WTC11 (cell line): ENCODE results near the gene RXRB. TPM values are rescaled to one million over a fixed set of nuclear protein-coding genes. Genes with fewer than 3 reads are reported as not detected.

ENCODE experiments used
- ATAC-seq: fragments of 200-7000 bp; cut with Tn5 transposase; 2 replicates; pipeline ENCODE4 v1.10.0; 2021; ENCODE audit warnings: mild to moderate bottlenecking, moderate library complexity
- CTCF ChIA-PET: fragments of 300-600 bp; sonication (Branson Sonifier 250); formaldehyde crosslinking; loops from one replicate; lab custom pipeline; 2021; ENCODE audit warnings: antibody characterized with exemption; lab: Charles Lee
- POLR2A ChIA-PET: fragments of 350-600 bp; sonication (Branson Sonifier 250); formaldehyde crosslinking; loops from one replicate; lab custom pipeline; 2021; ENCODE audit warnings: antibody characterized with exemption; lab: Charles Lee
- DNase-seq: peaks from one replicate; pipeline ENCODE4 v3.0.0; 2021; ENCODE audit warnings: low spot score
- H3K27ac Mint-ChIP-seq: 2 replicates; pipeline ENCODE4 v1.8.0; 2021; ENCODE audit warnings: mixed read lengths
- H3K27me3 Mint-ChIP-seq: 2 replicates; pipeline ENCODE4 v1.8.0; 2021; ENCODE audit warnings: low read depth, mild to moderate bottlenecking, moderate library complexity, mixed read lengths
- H3K36me3 Mint-ChIP-seq: 2 replicates; pipeline ENCODE4 v1.8.0; 2021; ENCODE audit warnings: mixed read lengths
- H3K4me1 Mint-ChIP-seq: 2 replicates; pipeline ENCODE4 v1.8.0; 2022; ENCODE audit warnings: mixed read lengths
- H3K4me3 Mint-ChIP-seq: 2 replicates; pipeline ENCODE4 v1.8.0; 2021; ENCODE audit warnings: mild to moderate bottlenecking, moderate library complexity, mixed read lengths
- H3K9me3 Mint-ChIP-seq: 2 replicates; pipeline ENCODE4 v1.8.0; 2021; ENCODE audit warnings: mixed read lengths
- ATF1 ChIP-seq: sonication (generic); formaldehyde crosslinking; IDR thresholded peaks from 2 replicates; pipeline ENCODE4 v1.8.1; 2023; ENCODE audit warnings: mild to moderate bottlenecking, moderate library complexity, missing genetic modification reagents
- ESRRA ChIP-seq: sonication (generic); formaldehyde crosslinking; IDR thresholded peaks from 2 replicates; pipeline ENCODE4 v1.8.1; 2022; ENCODE audit warnings: mild to moderate bottlenecking, missing genetic modification reagents, borderline replicate concordance
- JAZF1 ChIP-seq: fragments of 250-450 bp; sonication (Bioruptor Pico); IDR thresholded peaks from 2 replicates; pipeline ENCODE4 v1.9.0; 2021; ENCODE audit warnings: moderate library complexity, mild to moderate bottlenecking, inconsistent platforms
- NFATC4 ChIP-seq: fragments of 250-450 bp; sonication (Bioruptor Pico); IDR thresholded peaks from 2 replicates; pipeline ENCODE4 v1.9.0; 2021; ENCODE audit warnings: mild to moderate bottlenecking
- PRRX2 ChIP-seq: fragments of 250-450 bp; sonication (Bioruptor Pico); IDR thresholded peaks from 2 replicates; pipeline ENCODE4 v1.8.0; 2021; ENCODE audit warnings: mild to moderate bottlenecking
- SMAD3 ChIP-seq: sonication (generic); formaldehyde crosslinking; IDR thresholded peaks from 2 replicates; pipeline ENCODE4 v1.8.0; 2022; ENCODE audit warnings: missing genetic modification reagents, mild to moderate bottlenecking, borderline replicate concordance
- ZBTB21 ChIP-seq: sonication (generic); formaldehyde crosslinking; IDR thresholded peaks from 2 replicates; pipeline ENCODE4 v1.8.1; 2023; ENCODE audit warnings: mild to moderate bottlenecking, missing genetic modification reagents, borderline replicate concordance
- ZNF121 ChIP-seq: sonication (generic); formaldehyde crosslinking; IDR thresholded peaks from 2 replicates; pipeline ENCODE4 v1.8.0; 2023; ENCODE audit warnings: missing genetic modification reagents
- ZNF416 ChIP-seq: fragments of 250-450 bp; sonication (Bioruptor Pico); IDR thresholded peaks from 2 replicates; pipeline ENCODE4 v1.9.0; 2021; ENCODE audit warnings: mild to moderate bottlenecking, inconsistent platforms
- total RNA-seq: library from RNA; stranded (reverse); gene quantifications from 3 replicates; pipeline ENCODE4 v1.2.3, GENCODE V29; 2021
- TF ChIP-seq, protein P1 (sequence below): sonication (generic); formaldehyde crosslinking; IDR thresholded peaks from 2 replicates; pipeline ENCODE4 v1.8.1; 2022; ENCODE audit warnings: low read depth, missing genetic modification reagents, borderline replicate concordance
- TF ChIP-seq, protein P2 (sequence below): sonication (generic); formaldehyde crosslinking; IDR thresholded peaks from 2 replicates; pipeline ENCODE4 v1.8.1; 2023; ENCODE audit warnings: mild to moderate bottlenecking, missing genetic modification reagents
- TF ChIP-seq, protein P3 (sequence below): fragments of 250-450 bp; sonication (Bioruptor Pico); IDR thresholded peaks from 2 replicates; pipeline ENCODE4 v1.8.0; 2021; ENCODE audit warnings: mild to moderate bottlenecking
- TF ChIP-seq, protein P4 (sequence below): sonication (generic); formaldehyde crosslinking; IDR thresholded peaks from 2 replicates; pipeline ENCODE4 v1.8.0; 2023; ENCODE audit warnings: missing genetic modification reagents
- TF ChIP-seq, protein P5 (sequence below): fragments of 250-450 bp; sonication (Bioruptor Pico); IDR thresholded peaks from 2 replicates; pipeline ENCODE4 v1.9.0; 2021; ENCODE audit warnings: mild to moderate bottlenecking, borderline replicate concordance
- TF ChIP-seq, protein P6 (sequence below): sonication (generic); formaldehyde crosslinking; IDR thresholded peaks from 2 replicates; pipeline ENCODE4 v1.8.0; 2023; ENCODE audit warnings: mild to moderate bottlenecking, missing genetic modification reagents
- TF ChIP-seq, protein P7 (sequence below): sonication (generic); formaldehyde crosslinking; IDR thresholded peaks from 2 replicates; pipeline ENCODE4 v1.8.1; 2023; ENCODE audit warnings: mild to moderate bottlenecking, missing genetic modification reagents, moderate library complexity

Gene RXRB
- total RNA-seq, 1 experiment from 2014 or later, result 24.5 TPM

DNA sequence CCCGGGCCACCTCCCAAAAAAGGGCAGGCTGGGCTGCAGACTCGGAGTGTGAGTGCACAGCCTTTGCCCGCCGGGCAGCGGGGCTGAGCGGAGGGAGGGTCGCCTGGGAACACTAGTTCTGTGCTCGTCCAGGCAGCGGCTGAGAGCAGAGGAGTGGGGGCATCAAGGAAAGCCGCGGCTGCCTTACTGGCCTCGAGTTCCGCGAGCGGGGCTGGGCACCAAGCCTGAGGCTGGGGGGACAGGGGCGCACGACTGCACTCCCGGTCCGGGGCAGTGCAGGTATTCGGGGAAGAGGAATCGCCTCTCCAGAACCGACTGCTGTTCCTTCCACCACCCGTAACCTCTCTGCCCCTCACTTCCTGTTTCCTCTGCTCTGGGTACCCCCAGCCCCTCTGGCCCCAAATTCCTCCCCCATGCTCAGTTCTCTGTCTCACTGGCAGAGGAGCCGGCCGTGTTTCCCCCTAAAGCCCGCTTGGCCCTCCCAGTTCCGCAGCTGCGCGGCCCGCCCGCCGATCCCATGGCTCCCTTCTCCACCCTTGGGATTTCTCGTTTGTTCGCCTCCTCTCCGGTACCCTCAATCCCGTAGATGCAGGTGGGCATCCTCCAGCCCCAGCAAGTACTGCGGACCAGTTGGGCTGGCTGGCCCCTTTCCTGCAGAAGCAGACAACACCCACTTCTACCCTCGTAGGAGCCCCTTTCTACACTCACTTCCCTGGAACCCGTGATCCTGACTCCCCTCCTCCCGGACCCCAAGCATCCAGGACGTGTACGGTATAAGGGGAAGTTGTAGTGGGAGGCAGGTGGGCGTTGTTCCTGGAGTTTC is 12.9 kb upstream of the RXRB start (continued):
- TF ChIP-seq, protein P1, sequence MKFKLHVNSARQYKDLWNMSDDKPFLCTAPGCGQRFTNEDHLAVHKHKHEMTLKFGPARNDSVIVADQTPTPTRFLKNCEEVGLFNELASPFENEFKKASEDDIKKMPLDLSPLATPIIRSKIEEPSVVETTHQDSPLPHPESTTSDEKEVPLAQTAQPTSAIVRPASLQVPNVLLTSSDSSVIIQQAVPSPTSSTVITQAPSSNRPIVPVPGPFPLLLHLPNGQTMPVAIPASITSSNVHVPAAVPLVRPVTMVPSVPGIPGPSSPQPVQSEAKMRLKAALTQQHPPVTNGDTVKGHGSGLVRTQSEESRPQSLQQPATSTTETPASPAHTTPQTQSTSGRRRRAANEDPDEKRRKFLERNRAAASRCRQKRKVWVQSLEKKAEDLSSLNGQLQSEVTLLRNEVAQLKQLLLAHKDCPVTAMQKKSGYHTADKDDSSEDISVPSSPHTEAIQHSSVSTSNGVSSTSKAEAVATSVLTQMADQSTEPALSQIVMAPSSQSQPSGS, result no peak
- TF ChIP-seq, protein P2, sequence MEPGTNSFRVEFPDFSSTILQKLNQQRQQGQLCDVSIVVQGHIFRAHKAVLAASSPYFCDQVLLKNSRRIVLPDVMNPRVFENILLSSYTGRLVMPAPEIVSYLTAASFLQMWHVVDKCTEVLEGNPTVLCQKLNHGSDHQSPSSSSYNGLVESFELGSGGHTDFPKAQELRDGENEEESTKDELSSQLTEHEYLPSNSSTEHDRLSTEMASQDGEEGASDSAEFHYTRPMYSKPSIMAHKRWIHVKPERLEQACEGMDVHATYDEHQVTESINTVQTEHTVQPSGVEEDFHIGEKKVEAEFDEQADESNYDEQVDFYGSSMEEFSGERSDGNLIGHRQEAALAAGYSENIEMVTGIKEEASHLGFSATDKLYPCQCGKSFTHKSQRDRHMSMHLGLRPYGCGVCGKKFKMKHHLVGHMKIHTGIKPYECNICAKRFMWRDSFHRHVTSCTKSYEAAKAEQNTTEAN (CRISPR knock-in tag), result 0 out of 2 replicates have a peak, but pooled peaks have one; percentile 46
- TF ChIP-seq, protein P3, sequence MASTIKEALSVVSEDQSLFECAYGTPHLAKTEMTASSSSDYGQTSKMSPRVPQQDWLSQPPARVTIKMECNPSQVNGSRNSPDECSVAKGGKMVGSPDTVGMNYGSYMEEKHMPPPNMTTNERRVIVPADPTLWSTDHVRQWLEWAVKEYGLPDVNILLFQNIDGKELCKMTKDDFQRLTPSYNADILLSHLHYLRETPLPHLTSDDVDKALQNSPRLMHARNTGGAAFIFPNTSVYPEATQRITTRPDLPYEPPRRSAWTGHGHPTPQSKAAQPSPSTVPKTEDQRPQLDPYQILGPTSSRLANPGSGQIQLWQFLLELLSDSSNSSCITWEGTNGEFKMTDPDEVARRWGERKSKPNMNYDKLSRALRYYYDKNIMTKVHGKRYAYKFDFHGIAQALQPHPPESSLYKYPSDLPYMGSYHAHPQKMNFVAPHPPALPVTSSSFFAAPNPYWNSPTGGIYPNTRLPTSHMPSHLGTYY, result peak; percentile 62; the same call in 1 of the 2 replicates
- TF ChIP-seq SMAD3, result no peak
- TF ChIP-seq, protein P4, sequence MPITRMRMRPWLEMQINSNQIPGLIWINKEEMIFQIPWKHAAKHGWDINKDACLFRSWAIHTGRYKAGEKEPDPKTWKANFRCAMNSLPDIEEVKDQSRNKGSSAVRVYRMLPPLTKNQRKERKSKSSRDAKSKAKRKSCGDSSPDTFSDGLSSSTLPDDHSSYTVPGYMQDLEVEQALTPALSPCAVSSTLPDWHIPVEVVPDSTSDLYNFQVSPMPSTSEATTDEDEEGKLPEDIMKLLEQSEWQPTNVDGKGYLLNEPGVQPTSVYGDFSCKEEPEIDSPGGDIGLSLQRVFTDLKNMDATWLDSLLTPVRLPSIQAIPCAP (CRISPR knock-in tag), result 0 out of 2 replicates have a peak, but pooled peaks have one; percentile 42
- TF ChIP-seq ZBTB21, result no peak
- 0 out of 2 replicates have a peak, but pooled peaks have one; percentile 25 for TF ChIP-seq NFATC4 (CRISPR knock-in tag)
- TF ChIP-seq ESRRA, result no peak
- TF ChIP-seq, protein P5, sequence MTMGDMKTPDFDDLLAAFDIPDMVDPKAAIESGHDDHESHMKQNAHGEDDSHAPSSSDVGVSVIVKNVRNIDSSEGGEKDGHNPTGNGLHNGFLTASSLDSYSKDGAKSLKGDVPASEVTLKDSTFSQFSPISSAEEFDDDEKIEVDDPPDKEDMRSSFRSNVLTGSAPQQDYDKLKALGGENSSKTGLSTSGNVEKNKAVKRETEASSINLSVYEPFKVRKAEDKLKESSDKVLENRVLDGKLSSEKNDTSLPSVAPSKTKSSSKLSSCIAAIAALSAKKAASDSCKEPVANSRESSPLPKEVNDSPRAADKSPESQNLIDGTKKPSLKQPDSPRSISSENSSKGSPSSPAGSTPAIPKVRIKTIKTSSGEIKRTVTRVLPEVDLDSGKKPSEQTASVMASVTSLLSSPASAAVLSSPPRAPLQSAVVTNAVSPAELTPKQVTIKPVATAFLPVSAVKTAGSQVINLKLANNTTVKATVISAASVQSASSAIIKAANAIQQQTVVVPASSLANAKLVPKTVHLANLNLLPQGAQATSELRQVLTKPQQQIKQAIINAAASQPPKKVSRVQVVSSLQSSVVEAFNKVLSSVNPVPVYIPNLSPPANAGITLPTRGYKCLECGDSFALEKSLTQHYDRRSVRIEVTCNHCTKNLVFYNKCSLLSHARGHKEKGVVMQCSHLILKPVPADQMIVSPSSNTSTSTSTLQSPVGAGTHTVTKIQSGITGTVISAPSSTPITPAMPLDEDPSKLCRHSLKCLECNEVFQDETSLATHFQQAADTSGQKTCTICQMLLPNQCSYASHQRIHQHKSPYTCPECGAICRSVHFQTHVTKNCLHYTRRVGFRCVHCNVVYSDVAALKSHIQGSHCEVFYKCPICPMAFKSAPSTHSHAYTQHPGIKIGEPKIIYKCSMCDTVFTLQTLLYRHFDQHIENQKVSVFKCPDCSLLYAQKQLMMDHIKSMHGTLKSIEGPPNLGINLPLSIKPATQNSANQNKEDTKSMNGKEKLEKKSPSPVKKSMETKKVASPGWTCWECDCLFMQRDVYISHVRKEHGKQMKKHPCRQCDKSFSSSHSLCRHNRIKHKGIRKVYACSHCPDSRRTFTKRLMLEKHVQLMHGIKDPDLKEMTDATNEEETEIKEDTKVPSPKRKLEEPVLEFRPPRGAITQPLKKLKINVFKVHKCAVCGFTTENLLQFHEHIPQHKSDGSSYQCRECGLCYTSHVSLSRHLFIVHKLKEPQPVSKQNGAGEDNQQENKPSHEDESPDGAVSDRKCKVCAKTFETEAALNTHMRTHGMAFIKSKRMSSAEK (CRISPR knock-in tag), result 0 out of 2 replicates have a peak, but pooled peaks have one; percentile 1
- TF ChIP-seq, protein P6, sequence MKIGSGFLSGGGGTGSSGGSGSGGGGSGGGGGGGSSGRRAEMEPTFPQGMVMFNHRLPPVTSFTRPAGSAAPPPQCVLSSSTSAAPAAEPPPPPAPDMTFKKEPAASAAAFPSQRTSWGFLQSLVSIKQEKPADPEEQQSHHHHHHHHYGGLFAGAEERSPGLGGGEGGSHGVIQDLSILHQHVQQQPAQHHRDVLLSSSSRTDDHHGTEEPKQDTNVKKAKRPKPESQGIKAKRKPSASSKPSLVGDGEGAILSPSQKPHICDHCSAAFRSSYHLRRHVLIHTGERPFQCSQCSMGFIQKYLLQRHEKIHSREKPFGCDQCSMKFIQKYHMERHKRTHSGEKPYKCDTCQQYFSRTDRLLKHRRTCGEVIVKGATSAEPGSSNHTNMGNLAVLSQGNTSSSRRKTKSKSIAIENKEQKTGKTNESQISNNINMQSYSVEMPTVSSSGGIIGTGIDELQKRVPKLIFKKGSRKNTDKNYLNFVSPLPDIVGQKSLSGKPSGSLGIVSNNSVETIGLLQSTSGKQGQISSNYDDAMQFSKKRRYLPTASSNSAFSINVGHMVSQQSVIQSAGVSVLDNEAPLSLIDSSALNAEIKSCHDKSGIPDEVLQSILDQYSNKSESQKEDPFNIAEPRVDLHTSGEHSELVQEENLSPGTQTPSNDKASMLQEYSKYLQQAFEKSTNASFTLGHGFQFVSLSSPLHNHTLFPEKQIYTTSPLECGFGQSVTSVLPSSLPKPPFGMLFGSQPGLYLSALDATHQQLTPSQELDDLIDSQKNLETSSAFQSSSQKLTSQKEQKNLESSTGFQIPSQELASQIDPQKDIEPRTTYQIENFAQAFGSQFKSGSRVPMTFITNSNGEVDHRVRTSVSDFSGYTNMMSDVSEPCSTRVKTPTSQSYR (CRISPR knock-in tag), result no peak

DNA sequence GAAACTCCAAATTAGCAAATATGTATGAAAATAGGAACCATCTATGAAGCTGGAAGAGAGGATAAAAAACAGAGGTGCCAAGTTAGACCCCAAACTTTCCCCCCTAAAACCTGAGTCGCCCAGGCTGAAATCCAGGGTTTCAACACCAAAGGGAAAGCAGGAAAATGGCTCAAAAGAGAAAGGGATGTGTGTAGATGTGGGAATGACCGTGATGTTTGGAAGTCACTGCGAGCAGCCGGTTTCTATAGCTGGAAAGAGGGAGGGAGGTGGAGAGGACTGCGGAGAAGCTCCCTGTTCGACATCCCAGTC is 12.3 kb upstream of the RXRB start:
- Mint-ChIP-seq H3K27me3 (peaks cover 61% of the 10 kb centered on the region), H3K4me1 (peaks cover 47% of the 10 kb centered on the region), H3K27ac (no peak overlapping the region; the same call in 1 of the 2 replicates), H3K9me3 (no peaks in the 10 kb centered on the region), H3K36me3 (peaks cover 12% of the 10 kb centered on the region), H3K4me3 (peak overlapping the region; percentile 95)
- no peak for DNase-seq
- ChIA-PET POLR2A (interaction anchor here (1.1 kb wide), 1 partner anchor 36 kb away, joined by 4 read pairs; no protein-coding TSS in a partner anchor), CTCF (interaction anchor here (0.6 to 5.7 kb wide), 6 partner anchors 8 to 86 kb away, joined by 3 to 83 read pairs (median 5); partner anchors contain the start of genes B3GALT4, HSD17B8, RXRB and SLC39A7)
- no peak for TF ChIP-seq JAZF1 (CRISPR knock-in tag)
- no peak for TF ChIP-seq ZNF416 (CRISPR knock-in tag)
- no peak for TF ChIP-seq ATF1 (CRISPR knock-in tag)
- TF ChIP-seq, protein P7, sequence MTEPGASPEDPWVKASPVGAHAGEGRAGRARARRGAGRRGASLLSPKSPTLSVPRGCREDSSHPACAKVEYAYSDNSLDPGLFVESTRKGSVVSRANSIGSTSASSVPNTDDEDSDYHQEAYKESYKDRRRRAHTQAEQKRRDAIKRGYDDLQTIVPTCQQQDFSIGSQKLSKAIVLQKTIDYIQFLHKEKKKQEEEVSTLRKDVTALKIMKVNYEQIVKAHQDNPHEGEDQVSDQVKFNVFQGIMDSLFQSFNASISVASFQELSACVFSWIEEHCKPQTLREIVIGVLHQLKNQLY (CRISPR knock-in tag), result no peak
- no peak for TF ChIP-seq PRRX2 (CRISPR knock-in tag)
- TF ChIP-seq ZNF121, result no peak
- no peak for ATAC-seq
